Measurements from ENCODE around the gene BAIAP2L1.
A peak's percentile ranks its signal among the peaks of the same experiment; 100 is the strongest.
"Not testable (repeated sequence)": the region's sequence is repeated elsewhere in the genome, so short reads cannot be mapped to it uniquely, and the experiment has no call there.

The BAIAP2L1 gene

GRCh38 chr7:98400542-98401340, at the start of gene BAIAP2L1:
TSS of gene BAIAP2L1 (minus strand) at chr7:98401090. CDS start at chr7:98400852, 238 bp downstream.
- H3K27ac Mint-ChIP-seq, result peak within 1 kb of the TSS; percentile 73
- DNase-seq (peak; percentile 71), ATAC-seq (replicated peaks) (peak; percentile 89 to 92)
- no peaks in the 10 kb centered on the region for H3K36me3 Mint-ChIP-seq
- no peaks in the 10 kb centered on the region for H3K9me3 Mint-ChIP-seq
- H3K4me3 Mint-ChIP-seq, result peak within 1 kb of the TSS; percentile 65 to 78
- peaks cover 5 to 21% of the 10 kb centered on the region in 2 donors for H3K4me1 Mint-ChIP-seq
- H3K27me3 Mint-ChIP-seq, result peaks cover 14 to 18% of the 10 kb centered on the region in 2 donors

DNA sequence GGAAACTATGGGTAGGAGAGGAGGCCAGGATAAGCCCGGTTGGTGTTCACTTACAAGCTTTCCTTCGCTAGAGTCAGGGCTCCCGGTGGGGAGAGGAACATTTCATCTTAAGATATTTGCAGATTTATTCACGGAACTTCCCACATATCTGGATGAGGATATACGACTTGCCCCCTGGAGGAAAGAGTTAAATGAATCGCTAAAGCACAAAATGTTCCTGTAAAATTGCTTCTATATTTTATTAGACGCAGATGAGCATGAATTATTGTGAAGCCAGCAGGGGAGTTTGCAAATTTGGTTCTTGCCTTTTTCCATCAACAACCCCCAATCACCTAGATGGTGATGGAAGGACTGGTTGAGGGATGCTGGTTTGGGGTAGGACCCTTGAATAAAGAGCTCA, 47.9 kb upstream of the BAIAP2L1 start:
- ATAC-seq (replicated peaks), result no peak
- no peaks in the 10 kb centered on the region for H3K4me1 Mint-ChIP-seq
- H3K27ac Mint-ChIP-seq, result no peak overlapping the region
- no peaks in the 10 kb centered on the region for H3K36me3 Mint-ChIP-seq
- DNase-seq, result no peak
- peaks cover 4 to 7% of the 10 kb centered on the region in 2 donors for H3K9me3 Mint-ChIP-seq
- peaks cover 3 to 6% of the 10 kb centered on the region in 2 donors for H3K27me3 Mint-ChIP-seq
- no peak overlapping the region for H3K4me3 Mint-ChIP-seq

GRCh38 chr7:98440992-98441391, 40.1 kb upstream of the BAIAP2L1 start:
- not testable (repeated sequence) for H3K27ac Mint-ChIP-seq; H3K4me3 Mint-ChIP-seq; H3K9me3 Mint-ChIP-seq; H3K36me3 Mint-ChIP-seq; DNase-seq; ATAC-seq (replicated peaks); H3K4me1 Mint-ChIP-seq
- H3K27me3 Mint-ChIP-seq, result peaks cover 17 to 20% of the 10 kb centered on the region in 2 donors

GRCh38 chr7:98439484-98439883, 38.6 kb upstream of the BAIAP2L1 start:
- Mint-ChIP-seq H3K4me1 (peaks cover 0 to 6% of the 10 kb centered on the region in 2 donors), H3K27ac (no peak overlapping the region), H3K36me3 (peaks cover 0 to 4% of the 10 kb centered on the region in 2 donors), H3K4me3 (no peak overlapping the region), H3K27me3 (peaks cover 20 to 24% of the 10 kb centered on the region in 2 donors), H3K9me3 (peaks cover 7 to 8% of the 10 kb centered on the region in 2 donors)
- ATAC-seq (replicated peaks) (no peak), DNase-seq (no peak)

DNA sequence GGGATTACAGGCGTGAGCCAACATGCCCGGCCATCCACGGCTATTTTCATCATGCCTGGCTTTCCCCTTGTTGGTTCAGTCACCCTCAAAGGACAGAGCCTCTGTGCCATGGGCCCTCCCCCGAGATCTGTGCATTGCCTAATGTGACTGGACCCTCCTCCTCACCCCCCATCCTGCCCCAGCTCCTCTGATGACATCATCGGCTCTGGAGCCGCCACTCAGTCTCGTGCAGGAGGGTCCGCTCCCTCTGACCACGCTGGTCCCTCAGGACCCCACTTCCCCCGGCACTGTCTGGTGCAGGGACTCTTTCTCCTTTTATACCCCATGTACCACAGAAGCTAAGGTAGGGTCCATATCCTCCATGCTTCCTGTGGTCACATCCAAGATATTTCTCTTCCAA, 33.2 kb upstream of the BAIAP2L1 start:
- Mint-ChIP-seq H3K36me3 (no peaks in the 10 kb centered on the region), H3K4me1 (peaks cover 5 to 11% of the 10 kb centered on the region in 2 donors), H3K9me3 (no peaks in the 10 kb centered on the region), H3K27ac (no peak overlapping the region), H3K4me3 (no peak overlapping the region), H3K27me3 (peaks cover 20% of the 10 kb centered on the region in 2 donors)
- ATAC-seq (replicated peaks), result no peak
- no peak for DNase-seq

DNA sequence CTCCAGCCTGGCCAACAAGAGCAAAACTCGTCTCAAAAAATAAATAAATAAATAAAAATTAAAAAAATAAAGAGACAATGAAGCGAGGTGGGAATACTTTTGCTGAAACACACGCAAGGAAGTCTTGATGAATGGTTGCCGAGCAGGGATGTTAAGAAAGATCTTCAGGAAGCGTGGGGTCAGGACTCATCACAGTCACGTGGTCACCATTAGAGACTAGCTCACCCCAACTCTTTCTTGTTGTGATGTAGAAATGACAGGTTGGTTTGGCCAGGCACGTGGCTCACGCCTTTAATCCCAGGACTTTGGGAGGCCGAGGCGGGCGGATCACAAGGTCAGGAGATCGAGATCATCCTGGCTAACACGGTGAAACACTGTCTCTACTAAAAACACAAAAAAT, 28.9 kb upstream of the BAIAP2L1 start:
- Mint-ChIP-seq H3K27ac (no peak overlapping the region), H3K4me1 (peaks cover 5% of the 10 kb centered on the region in 2 donors), H3K4me3 (no peak overlapping the region), H3K36me3 (no peaks in the 10 kb centered on the region), H3K27me3 (peaks cover 19 to 24% of the 10 kb centered on the region in 2 donors), H3K9me3 (no peaks in the 10 kb centered on the region)
- ATAC-seq (replicated peaks), result no peak
- no peak for DNase-seq

GRCh38 chr7:98423043-98423442, 22.2 kb upstream of the BAIAP2L1 start:
- no peaks in the 10 kb centered on the region for H3K36me3 Mint-ChIP-seq
- H3K4me3 Mint-ChIP-seq, result no peak overlapping the region
- DNase-seq (no peak), ATAC-seq (replicated peaks) (peak in 1 of 2 donors; percentile 20)
- H3K4me1 Mint-ChIP-seq, result peaks cover 0 to 2% of the 10 kb centered on the region in 2 donors
- peaks cover 33 to 56% of the 10 kb centered on the region in 2 donors for H3K27me3 Mint-ChIP-seq
- H3K9me3 Mint-ChIP-seq, result peaks cover 0 to 1% of the 10 kb centered on the region in 2 donors
- no peak overlapping the region for H3K27ac Mint-ChIP-seq

GRCh38 chr7:98420966-98421612, 20.2 kb upstream of the BAIAP2L1 start:
- Mint-ChIP-seq H3K27me3 (peaks cover 33 to 72% of the 10 kb centered on the region in 2 donors), H3K9me3 (peaks cover 0 to 1% of the 10 kb centered on the region in 2 donors), H3K36me3 (no peaks in the 10 kb centered on the region), H3K4me1 (peaks cover 0 to 2% of the 10 kb centered on the region in 2 donors), H3K4me3 (no peak overlapping the region), H3K27ac (no peak overlapping the region)
- ATAC-seq (replicated peaks), result peak; percentile 74 to 88
- peak; percentile 33 for DNase-seq

DNA sequence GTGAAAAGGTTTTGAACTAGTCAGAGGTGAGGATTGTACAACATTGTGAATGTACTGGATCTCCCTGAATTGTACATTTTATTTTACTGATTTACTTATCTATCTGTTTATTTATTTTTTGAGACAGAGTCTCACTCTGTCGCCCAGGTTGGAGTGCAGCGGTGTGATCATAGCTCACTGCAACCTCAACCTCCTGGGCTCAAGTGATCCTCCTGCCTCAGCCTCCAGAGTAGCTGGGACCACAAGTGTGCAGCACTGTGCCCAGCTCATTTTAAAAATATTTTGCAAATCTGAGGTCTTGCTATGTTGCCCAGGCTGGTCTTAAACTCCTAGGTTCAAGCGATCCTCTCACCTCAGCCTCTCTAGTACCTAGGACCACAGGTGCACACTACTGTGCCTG, 19.1 kb upstream of the BAIAP2L1 start:
- H3K27ac Mint-ChIP-seq; H3K36me3 Mint-ChIP-seq; DNase-seq; ATAC-seq (replicated peaks); H3K4me1 Mint-ChIP-seq; H3K9me3 Mint-ChIP-seq; H3K4me3 Mint-ChIP-seq: not testable (repeated sequence)
- H3K27me3 Mint-ChIP-seq, result peaks cover 28 to 66% of the 10 kb centered on the region in 2 donors

DNA sequence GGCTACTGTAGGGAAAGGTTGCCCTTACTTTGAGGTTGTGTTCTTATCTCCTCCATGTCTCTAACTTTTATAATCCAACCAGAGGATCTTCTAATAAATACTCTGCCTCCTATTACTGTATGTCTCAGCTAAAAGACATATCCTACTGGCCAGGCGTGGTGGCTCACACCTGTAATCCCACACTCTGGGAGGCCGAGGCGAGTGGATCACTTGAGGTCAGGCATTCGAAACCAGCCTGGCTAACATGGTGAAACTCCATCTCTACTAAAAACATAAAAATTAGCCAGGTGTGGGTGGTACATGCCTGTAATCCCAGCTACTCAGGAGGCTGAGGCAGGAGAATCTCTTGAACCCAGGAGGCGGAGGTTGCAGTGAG, 18.4 kb upstream of the BAIAP2L1 start:
- H3K4me1 Mint-ChIP-seq; H3K27ac Mint-ChIP-seq; DNase-seq; ATAC-seq (replicated peaks); H3K9me3 Mint-ChIP-seq; H3K4me3 Mint-ChIP-seq; H3K36me3 Mint-ChIP-seq: not testable (repeated sequence)
- H3K27me3 Mint-ChIP-seq, result peaks cover 28 to 59% of the 10 kb centered on the region in 2 donors

GRCh38 chr7:98418636-98419315, 17.9 kb upstream of the BAIAP2L1 start:
- Mint-ChIP-seq H3K36me3 (no peaks in the 10 kb centered on the region), H3K4me3 (no peak overlapping the region), H3K4me1 (peaks cover 0 to 2% of the 10 kb centered on the region in 2 donors), H3K27ac (no peak overlapping the region), H3K27me3 (peaks cover 26 to 54% of the 10 kb centered on the region in 2 donors), H3K9me3 (peaks cover 0 to 1% of the 10 kb centered on the region in 2 donors)
- DNase-seq, result no peak
- no peak for ATAC-seq (replicated peaks)

GRCh38 chr7:98418271-98418635, 17.4 kb upstream of the BAIAP2L1 start:
- peaks cover 21 to 49% of the 10 kb centered on the region in 2 donors for H3K27me3 Mint-ChIP-seq
- H3K36me3 Mint-ChIP-seq, result no peaks in the 10 kb centered on the region
- ATAC-seq (replicated peaks) (no peak), DNase-seq (no peak)
- H3K4me3 Mint-ChIP-seq, result no peak overlapping the region
- H3K27ac Mint-ChIP-seq, result no peak overlapping the region
- peaks cover 0 to 2% of the 10 kb centered on the region in 2 donors for H3K4me1 Mint-ChIP-seq
- H3K9me3 Mint-ChIP-seq, result peaks cover 0 to under 1% of the 10 kb centered on the region in 2 donors

GRCh38 chr7:98417604-98418270, 16.8 kb upstream of the BAIAP2L1 start:
- H3K27me3 Mint-ChIP-seq, result peaks cover 17 to 44% of the 10 kb centered on the region in 2 donors
- not testable (repeated sequence) for ATAC-seq (replicated peaks); DNase-seq; H3K4me1 Mint-ChIP-seq; H3K4me3 Mint-ChIP-seq; H3K36me3 Mint-ChIP-seq; H3K9me3 Mint-ChIP-seq; H3K27ac Mint-ChIP-seq

Measured in stimulated activated naive B cell treated with anti-CD40 and anti-IgM and Interleukin-4, amounts not matched to agents 10 μg/mL and 1 μg/mL and 100 μg/mL, for 72 hours (primary cell).